ENCODE measurements around the gene FHOD3. TPM values are rescaled to one million over a fixed set of nuclear protein-coding genes. Genes with fewer than 3 reads are reported as not detected.
"Not testable (repeated sequence)": the region's sequence is repeated elsewhere in the genome, so short reads cannot be mapped to it uniquely, and the experiment has no call there.

FHOD3 gene
- total RNA-seq, 1 experiment from 2014 or later, result 10.6 TPM

DNA sequence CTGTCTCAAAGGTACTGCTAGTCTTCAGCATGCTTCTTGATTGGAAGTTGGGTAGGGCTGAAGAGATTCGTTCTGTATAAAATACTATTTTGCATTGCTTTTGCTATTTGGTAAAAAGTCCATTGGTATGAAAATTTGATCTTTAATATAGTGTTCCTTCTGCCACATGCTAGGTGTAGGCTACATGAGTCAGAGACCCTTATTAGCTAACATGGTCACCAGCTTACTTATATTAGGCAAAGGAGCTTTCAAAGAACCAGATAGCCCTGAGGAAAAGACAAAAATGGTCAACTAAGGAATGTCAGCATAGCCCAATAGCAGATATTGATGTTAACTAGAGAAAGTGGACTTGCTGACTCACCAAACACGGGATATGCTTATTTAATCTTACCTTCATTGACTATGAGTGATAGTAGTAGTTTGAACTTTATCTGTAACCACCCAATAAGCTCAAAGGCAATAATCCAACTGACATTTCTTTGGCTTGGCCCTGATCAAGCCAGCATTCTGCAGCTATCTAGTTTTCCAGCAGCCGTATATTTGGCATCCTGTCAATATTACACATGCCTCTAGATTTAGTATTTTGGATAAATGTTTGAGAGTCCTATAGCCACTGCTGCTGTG is 421.3 kb downstream of the FHOD3 start:
- TF ChIP-seq, protein P1, sequence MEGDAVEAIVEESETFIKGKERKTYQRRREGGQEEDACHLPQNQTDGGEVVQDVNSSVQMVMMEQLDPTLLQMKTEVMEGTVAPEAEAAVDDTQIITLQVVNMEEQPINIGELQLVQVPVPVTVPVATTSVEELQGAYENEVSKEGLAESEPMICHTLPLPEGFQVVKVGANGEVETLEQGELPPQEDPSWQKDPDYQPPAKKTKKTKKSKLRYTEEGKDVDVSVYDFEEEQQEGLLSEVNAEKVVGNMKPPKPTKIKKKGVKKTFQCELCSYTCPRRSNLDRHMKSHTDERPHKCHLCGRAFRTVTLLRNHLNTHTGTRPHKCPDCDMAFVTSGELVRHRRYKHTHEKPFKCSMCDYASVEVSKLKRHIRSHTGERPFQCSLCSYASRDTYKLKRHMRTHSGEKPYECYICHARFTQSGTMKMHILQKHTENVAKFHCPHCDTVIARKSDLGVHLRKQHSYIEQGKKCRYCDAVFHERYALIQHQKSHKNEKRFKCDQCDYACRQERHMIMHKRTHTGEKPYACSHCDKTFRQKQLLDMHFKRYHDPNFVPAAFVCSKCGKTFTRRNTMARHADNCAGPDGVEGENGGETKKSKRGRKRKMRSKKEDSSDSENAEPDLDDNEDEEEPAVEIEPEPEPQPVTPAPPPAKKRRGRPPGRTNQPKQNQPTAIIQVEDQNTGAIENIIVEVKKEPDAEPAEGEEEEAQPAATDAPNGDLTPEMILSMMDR (conservative IDR thresholded peaks at IDR 0.05), result no peak
- TF ChIP-seq EZH2 (IDR thresholded peaks at IDR 0.05; ENCODE audit: low read depth), result no peak
- H3K27me3 ChIP-seq (ENCODE audit: insufficient read depth, low read depth), result no peaks in the 10 kb centered on the region
- no peak for DNase-seq
- CTCF ChIA-PET, result no interaction called here
- no peaks in the 10 kb centered on the region for H3K9me2 ChIP-seq (ENCODE audit: insufficient read depth)
- POLR2A ChIA-PET (ENCODE audit: unreplicated experiment), result no interaction called here
- no peaks in the 10 kb centered on the region for H3K9me3 ChIP-seq (ENCODE audit: insufficient read depth, low read depth)
- intact Hi-C loops (cut with micrococcal nuclease; ENCODE audit: unreplicated experiment), result no loop called here
- no peak overlapping the region for H3K4me3 ChIP-seq
- H3F3A ChIP-seq (ENCODE audit: insufficient read depth, low read depth), result no peaks in the 10 kb centered on the region
- no peak overlapping the region for H3K4me2 ChIP-seq
- no peaks in the 10 kb centered on the region for H3K4me1 ChIP-seq (replicated peaks; ENCODE audit: insufficient read depth)
- H2AFZ ChIP-seq, result no peak overlapping the region
- no TSS peak for BruUV-seq (replicated peaks)
- H4K20me1 ChIP-seq (ENCODE audit: insufficient read depth), result no peaks in the 10 kb centered on the region
- no peak overlapping the region for H3K27ac ChIP-seq
- H3K36me3 ChIP-seq (ENCODE audit: low read depth), result no peaks in the 10 kb centered on the region
- H3K79me2 ChIP-seq (ENCODE audit: low read depth), result no peaks in the 10 kb centered on the region

DNA sequence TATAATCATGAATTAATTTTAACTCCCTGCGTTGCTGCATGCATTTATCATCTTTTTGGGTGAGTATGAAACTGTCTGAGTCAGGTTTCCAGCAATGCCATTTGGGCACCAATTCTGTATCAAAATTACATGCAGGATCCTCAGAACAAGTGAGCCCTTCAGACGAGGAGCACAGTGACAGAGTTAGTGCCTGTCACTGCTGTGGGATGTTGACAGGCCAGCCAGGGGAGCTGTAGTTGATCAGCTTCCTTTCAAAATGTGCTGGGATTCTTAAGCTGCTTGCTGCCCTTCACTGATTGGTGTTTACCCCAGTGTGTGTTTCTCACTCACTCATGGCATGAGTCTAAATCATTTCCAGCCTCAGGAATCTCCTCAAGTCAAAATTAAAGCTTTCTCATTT is 422.1 kb downstream of the FHOD3 start:
- Histone ChIP-seq H3K4me1 (replicated peaks; ENCODE audit: insufficient read depth) (no peaks in the 10 kb centered on the region), H3K79me2 (ENCODE audit: low read depth) (no peaks in the 10 kb centered on the region), H3K27me3 (ENCODE audit: insufficient read depth, low read depth) (no peaks in the 10 kb centered on the region), H3K4me2 (no peak overlapping the region), H3F3A (ENCODE audit: insufficient read depth, low read depth) (no peaks in the 10 kb centered on the region), H3K36me3 (ENCODE audit: low read depth) (no peaks in the 10 kb centered on the region), H3K9me3 (ENCODE audit: insufficient read depth, low read depth) (no peaks in the 10 kb centered on the region), H4K20me1 (ENCODE audit: insufficient read depth) (no peaks in the 10 kb centered on the region), H2AFZ (no peak overlapping the region), H3K27ac (no peak overlapping the region), H3K4me3 (no peak overlapping the region), H3K9me2 (ENCODE audit: insufficient read depth) (no peaks in the 10 kb centered on the region)
- ChIA-PET POLR2A (ENCODE audit: unreplicated experiment) (no interaction called here), CTCF (no interaction called here)
- no peak for DNase-seq
- intact Hi-C loops (cut with micrococcal nuclease; ENCODE audit: unreplicated experiment), result no loop called here
- BruUV-seq (replicated peaks), result no TSS peak
- no peak for TF ChIP-seq EZH2 (IDR thresholded peaks at IDR 0.05; ENCODE audit: low read depth)
- TF ChIP-seq, protein P1 (conservative IDR thresholded peaks at IDR 0.05), result no peak

DNA sequence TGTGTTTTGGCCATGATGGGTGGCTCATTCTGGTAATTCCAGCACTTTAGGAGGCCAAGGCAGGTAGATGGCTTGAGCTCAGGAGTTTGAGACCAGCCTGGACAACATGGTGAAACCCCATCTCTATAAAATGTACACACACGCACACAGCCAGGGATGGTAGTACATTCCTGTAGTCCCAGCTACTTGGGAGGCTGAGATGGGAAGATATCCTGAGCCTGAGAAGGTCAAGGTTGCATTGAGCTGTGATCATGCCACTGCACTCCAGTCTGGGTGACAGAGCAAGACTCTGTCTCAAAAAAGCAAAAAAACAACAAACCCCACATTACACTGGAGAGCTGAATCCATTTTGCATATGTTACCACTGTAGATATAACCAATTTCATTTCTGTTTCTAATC is 423.8 kb downstream of the FHOD3 start:
- H3K4me3 ChIP-seq; CTCF ChIA-PET; H4K20me1 ChIP-seq (ENCODE audit: insufficient read depth); DNase-seq; intact Hi-C loops (cut with micrococcal nuclease; ENCODE audit: unreplicated experiment); H3K36me3 ChIP-seq (ENCODE audit: low read depth); H3K4me1 ChIP-seq (replicated peaks; ENCODE audit: insufficient read depth); H2AFZ ChIP-seq; H3K4me2 ChIP-seq; BruUV-seq (replicated peaks); H3K79me2 ChIP-seq (ENCODE audit: low read depth); H3F3A ChIP-seq (ENCODE audit: insufficient read depth, low read depth); H3K27me3 ChIP-seq (ENCODE audit: insufficient read depth, low read depth); H3K9me2 ChIP-seq (ENCODE audit: insufficient read depth); H3K9me3 ChIP-seq (ENCODE audit: insufficient read depth, low read depth); H3K27ac ChIP-seq; POLR2A ChIA-PET (ENCODE audit: unreplicated experiment): not testable (repeated sequence)

DNA sequence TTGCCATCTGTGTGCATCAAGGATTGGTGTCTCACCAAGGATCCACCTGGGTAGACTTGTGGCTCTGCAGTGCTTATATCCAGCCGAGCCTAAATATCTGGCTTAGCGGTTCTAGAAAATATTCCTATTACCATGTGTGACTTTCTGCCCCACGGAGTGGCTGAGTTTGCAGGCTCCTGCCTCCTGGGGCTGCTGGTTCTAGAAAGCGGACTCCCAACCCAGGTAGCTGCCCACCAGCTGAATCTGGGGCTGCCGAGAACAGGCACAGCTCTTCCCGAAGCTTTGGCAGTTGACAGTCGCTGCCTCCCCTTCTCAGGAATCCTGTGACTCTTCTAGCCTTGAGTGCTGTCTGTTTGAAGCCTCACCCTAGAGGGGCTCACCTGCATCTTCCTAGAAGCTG is 426.7 kb downstream of the FHOD3 start:
- Histone ChIP-seq H3K36me3 (ENCODE audit: low read depth) (no peaks in the 10 kb centered on the region), H3K9me3 (ENCODE audit: insufficient read depth, low read depth) (no peaks in the 10 kb centered on the region), H4K20me1 (ENCODE audit: insufficient read depth) (no peaks in the 10 kb centered on the region), H3K4me1 (replicated peaks; ENCODE audit: insufficient read depth) (no peaks in the 10 kb centered on the region), H3K9me2 (ENCODE audit: insufficient read depth) (no peaks in the 10 kb centered on the region), H3K27ac (no peak overlapping the region), H3K4me3 (no peak overlapping the region), H3K27me3 (ENCODE audit: insufficient read depth, low read depth) (no peaks in the 10 kb centered on the region), H2AFZ (no peak overlapping the region), H3K79me2 (ENCODE audit: low read depth) (no peaks in the 10 kb centered on the region), H3K4me2 (no peak overlapping the region), H3F3A (ENCODE audit: insufficient read depth, low read depth) (no peaks in the 10 kb centered on the region)
- intact Hi-C loops (cut with micrococcal nuclease; ENCODE audit: unreplicated experiment), result no loop called here
- no peak for DNase-seq
- no TSS peak for BruUV-seq (replicated peaks)
- no peak for TF ChIP-seq EZH2 (IDR thresholded peaks at IDR 0.05; ENCODE audit: low read depth)
- TF ChIP-seq, protein P1 (conservative IDR thresholded peaks at IDR 0.05), result no peak
- ChIA-PET POLR2A (ENCODE audit: unreplicated experiment) (no interaction called here), CTCF (no interaction called here)

All from PC-9 (cell line).